ENCODE measurements around the gene HIRIP3. TPM values are rescaled to one million over a fixed set of nuclear protein-coding genes. Genes with fewer than 3 reads are reported as not detected.

Gene HIRIP3
- total and polyA plus RNA-seq, 2 donors (not counting 3 experiments of a cell fraction or from before 2014, with no cell fraction given) = 6.7 to 8.6 TPM

GRCh38 chr16:30025156-30025555, 29.7 kb upstream of the HIRIP3 start:
- H2AFZ ChIP-seq (ENCODE audit: low read depth, low read length) = no peak overlapping the region
- intact Hi-C loops (cut with micrococcal nuclease) = no loop called here

More at GRCh38 chr16:30025156-30025555, 29.7 kb upstream of the HIRIP3 start:
- BruUV-seq (replicated peaks) = no TSS peak
- Histone ChIP-seq H3K9ac (replicated peaks; ENCODE audit: extremely low read depth, insufficient read depth, low read length) (no peak overlapping the region), H3K4me1 (ENCODE audit: control insufficient read depth, extremely low read depth, insufficient read depth, low read length) (no peaks in the 10 kb centered on the region), H3K9me3 (replicated peaks; ENCODE audit: control insufficient read depth, insufficient read depth, low read length) (no peaks in the 10 kb centered on the region), H3K9me1 (replicated peaks; ENCODE audit: control insufficient read depth, extremely low read depth, insufficient read depth, low read length) (no peaks in the 10 kb centered on the region), H3K27me3 (ENCODE audit: control insufficient read depth in 2 of 2, insufficient read depth in 2 of 2, low read length in 2 of 2) (peaks cover 6 to 10% of the 10 kb centered on the region in 2 experiments), H3K79me2 (ENCODE audit: control insufficient read depth, insufficient read depth, low read length) (no peaks in the 10 kb centered on the region), H3K4me3 (replicated peaks in 1 of 3; ENCODE audit: insufficient read depth in 1 of 3, low read depth in 1 of 3, low read length in 3 of 3) (no peak overlapping the region), H3K27ac (ENCODE audit: insufficient read depth, low read depth, low read length) (no peak overlapping the region), H3K4me2 (ENCODE audit: insufficient read depth, low read length) (no peak overlapping the region), H3K36me3 (ENCODE audit: control insufficient read depth in 2 of 2, extremely low read depth in 1 of 2, insufficient read depth in 2 of 2, low read length in 2 of 2) (no peaks in the 10 kb centered on the region), H4K20me1 (replicated peaks; ENCODE audit: control insufficient read depth, extremely low read depth, insufficient read depth, low read length) (no peaks in the 10 kb centered on the region)
- DNase-seq (ENCODE audit: low read depth, low spot score) (no peak), FAIRE-seq (no peak)
- TF ChIP-seq EZH2 (IDR thresholded peaks at IDR 0.05; ENCODE audit: borderline replicate concordance, low read depth, low read length, severe bottlenecking) (no peak), CTCF (IDR thresholded peaks at IDR 0.05; ENCODE audit: extremely low read depth in 1 of 2, insufficient read depth in 1 of 2, low read depth in 1 of 2, low read length in 2 of 2) (no peak), POLR2A (IDR thresholded peaks at IDR 0.05; ENCODE audit: low read depth, low read length) (no peak), MYC (IDR thresholded peaks at IDR 0.05; ENCODE audit: low read depth, low read length) (no peak), GATA2 (IDR thresholded peaks at IDR 0.05; ENCODE audit: insufficient read depth, insufficient read length, low read depth, low read length) (no peak), FOS (IDR thresholded peaks at IDR 0.05; ENCODE audit: borderline replicate concordance, insufficient read depth, low read length) (no peak), JUN (IDR thresholded peaks at IDR 0.05; ENCODE audit: borderline replicate concordance, insufficient read depth, insufficient read length, low read depth) (no peak), POLR2AphosphoS5 (IDR thresholded peaks at IDR 0.05; ENCODE audit: insufficient read depth, low read depth, low read length) (no peak)
- TF ChIP-seq, protein P1, sequence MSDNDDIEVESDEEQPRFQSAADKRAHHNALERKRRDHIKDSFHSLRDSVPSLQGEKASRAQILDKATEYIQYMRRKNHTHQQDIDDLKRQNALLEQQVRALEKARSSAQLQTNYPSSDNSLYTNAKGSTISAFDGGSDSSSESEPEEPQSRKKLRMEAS (IDR thresholded peaks at IDR 0.05; ENCODE audit: insufficient read depth, insufficient read length) = no peak
- POLR2A ChIA-PET = no interaction called here
- CTCF ChIA-PET = interaction anchor here (0.6 kb wide), 1 partner anchor 248 kb away, joined by 4 read pairs; no protein-coding TSS in a partner anchor
- dilution Hi-C loops (cut with MboI; ENCODE audit: extremely low pct_ligation_motif_present, low sequenced_read_pairs) = no loop called here
